Hindlimb muscle (tissue), 1 donor: ENCODE data around the gene NR1H2. TPM values are rescaled to one million over a fixed set of nuclear protein-coding genes. Genes with fewer than 3 reads are reported as not detected.

ENCODE experiments used
- DNase-seq: peaks from one replicate; pipeline ENCODE4 v3.0.0-alpha.2; 2013
- polyA plus RNA-seq: library from polyadenylated mRNA; unstranded; fragments of 120-200 nt; gene quantifications from one replicate; pipeline ENCODE4 v1.2.1, GENCODE V29; 2013; ENCODE audit not compliant: insufficient read length

Gene NR1H2
- polyA plus RNA-seq, 1 donor = 24.5 TPM

GRCh38 chr19:50406156-50406820 lies 30.0 kb downstream of the NR1H2 start:
- DNase-seq = no peak

GRCh38 chr19:50406829-50407228 lies 30.6 kb downstream of the NR1H2 start:
- no peak for DNase-seq

GRCh38 chr19:50409347-50409746 lies 33.1 kb downstream of the NR1H2 start:
- DNase-seq = no peak

GRCh38 chr19:50410109-50410508 lies 33.9 kb downstream of the NR1H2 start:
- no peak for DNase-seq

- DNase-seq = no peak
These were observed 36.2 kb downstream of the NR1H2 start for GRCh38 chr19:50412419-50412818.

- DNase-seq = no peak
These were observed 36.8 kb downstream of the NR1H2 start for GRCh38 chr19:50413096-50413495.

GRCh38 chr19:50413531-50413930 lies 37.3 kb downstream of the NR1H2 start:
- DNase-seq = no peak

- peak; percentile 68 for DNase-seq
These were observed 38.8 kb downstream of the NR1H2 start for GRCh38 chr19:50414864-50415660.

- DNase-seq = no peak
These were observed 39.4 kb downstream of the NR1H2 start for GRCh38 chr19:50415661-50416033.

GRCh38 chr19:50416034-50416977 lies 40.0 kb downstream of the NR1H2 start:
- no peak for DNase-seq

GRCh38 chr19:50417111-50418081 lies 41.1 kb downstream of the NR1H2 start:
- no peak for DNase-seq

- DNase-seq = no peak
These were observed 42.1 kb downstream of the NR1H2 start, which contains the start of gene SPIB for GRCh38 chr19:50418176-50419021. Gene SPIB (plus strand): TSS chr19:50418938. CDS start chr19:50418963, 25 bp downstream.

GRCh38 chr19:50419022-50419579 lies 42.8 kb downstream of the NR1H2 start:
- DNase-seq = no peak

- DNase-seq = no peak
These were observed 43.4 kb downstream of the NR1H2 start for GRCh38 chr19:50419580-50420035.

- DNase-seq = no peak
These were observed 43.9 kb downstream of the NR1H2 start for GRCh38 chr19:50420127-50420526.

GRCh38 chr19:50420808-50421207 lies 44.6 kb downstream of the NR1H2 start:
- no peak for DNase-seq

GRCh38 chr19:50422397-50423278 lies 46.4 kb downstream of the NR1H2 start:
- no peak for DNase-seq

GRCh38 chr19:50423279-50424113 lies 47.2 kb downstream of the NR1H2 start:
- no peak for DNase-seq
